ENCODE results near the gene KRTAP10-2. TPM values are rescaled to one million over a fixed set of nuclear protein-coding genes. Genes with fewer than 3 reads are reported as not detected.

The KRTAP10-2 gene
- total RNA-seq, 1 experiment from 2014 or later, result not detected

DNA sequence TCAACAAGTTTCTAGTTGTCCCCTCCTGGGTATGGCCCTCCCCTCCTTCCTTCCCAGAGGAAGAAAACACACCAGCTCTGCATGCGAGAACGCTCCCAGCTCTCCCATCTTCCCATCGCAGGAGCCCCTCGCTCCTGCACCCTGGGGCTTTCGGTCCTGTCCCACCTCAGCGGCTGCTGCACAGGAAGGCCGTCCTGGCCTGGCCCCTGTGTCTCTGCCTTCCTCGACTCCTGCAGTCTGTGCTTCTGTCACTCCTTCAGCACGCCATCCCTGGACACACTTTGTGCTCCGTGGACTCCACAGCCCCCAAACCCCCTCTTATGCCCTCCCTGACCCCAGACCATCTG is 34.5 kb downstream of the KRTAP10-2 start (continued):
- TF ChIP-seq, protein P1, sequence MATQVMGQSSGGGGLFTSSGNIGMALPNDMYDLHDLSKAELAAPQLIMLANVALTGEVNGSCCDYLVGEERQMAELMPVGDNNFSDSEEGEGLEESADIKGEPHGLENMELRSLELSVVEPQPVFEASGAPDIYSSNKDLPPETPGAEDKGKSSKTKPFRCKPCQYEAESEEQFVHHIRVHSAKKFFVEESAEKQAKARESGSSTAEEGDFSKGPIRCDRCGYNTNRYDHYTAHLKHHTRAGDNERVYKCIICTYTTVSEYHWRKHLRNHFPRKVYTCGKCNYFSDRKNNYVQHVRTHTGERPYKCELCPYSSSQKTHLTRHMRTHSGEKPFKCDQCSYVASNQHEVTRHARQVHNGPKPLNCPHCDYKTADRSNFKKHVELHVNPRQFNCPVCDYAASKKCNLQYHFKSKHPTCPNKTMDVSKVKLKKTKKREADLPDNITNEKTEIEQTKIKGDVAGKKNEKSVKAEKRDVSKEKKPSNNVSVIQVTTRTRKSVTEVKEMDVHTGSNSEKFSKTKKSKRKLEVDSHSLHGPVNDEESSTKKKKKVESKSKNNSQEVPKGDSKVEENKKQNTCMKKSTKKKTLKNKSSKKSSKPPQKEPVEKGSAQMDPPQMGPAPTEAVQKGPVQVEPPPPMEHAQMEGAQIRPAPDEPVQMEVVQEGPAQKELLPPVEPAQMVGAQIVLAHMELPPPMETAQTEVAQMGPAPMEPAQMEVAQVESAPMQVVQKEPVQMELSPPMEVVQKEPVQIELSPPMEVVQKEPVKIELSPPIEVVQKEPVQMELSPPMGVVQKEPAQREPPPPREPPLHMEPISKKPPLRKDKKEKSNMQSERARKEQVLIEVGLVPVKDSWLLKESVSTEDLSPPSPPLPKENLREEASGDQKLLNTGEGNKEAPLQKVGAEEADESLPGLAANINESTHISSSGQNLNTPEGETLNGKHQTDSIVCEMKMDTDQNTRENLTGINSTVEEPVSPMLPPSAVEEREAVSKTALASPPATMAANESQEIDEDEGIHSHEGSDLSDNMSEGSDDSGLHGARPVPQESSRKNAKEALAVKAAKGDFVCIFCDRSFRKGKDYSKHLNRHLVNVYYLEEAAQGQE (IDR thresholded peaks at IDR 0.05; ENCODE audit: low read depth), result no peak
- TF ChIP-seq TCF7L2 (IDR thresholded peaks at IDR 0.05; ENCODE audit: borderline replicate concordance, extremely low read depth, insufficient read depth, insufficient read length) (no peak), ELF1 (IDR thresholded peaks at IDR 0.05; ENCODE audit: borderline replicate concordance, low read depth) (no peak)
- TF ChIP-seq, protein P2, sequence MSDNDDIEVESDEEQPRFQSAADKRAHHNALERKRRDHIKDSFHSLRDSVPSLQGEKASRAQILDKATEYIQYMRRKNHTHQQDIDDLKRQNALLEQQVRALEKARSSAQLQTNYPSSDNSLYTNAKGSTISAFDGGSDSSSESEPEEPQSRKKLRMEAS (IDR thresholded peaks at IDR 0.05), result no peak
- TF ChIP-seq, protein P3, sequence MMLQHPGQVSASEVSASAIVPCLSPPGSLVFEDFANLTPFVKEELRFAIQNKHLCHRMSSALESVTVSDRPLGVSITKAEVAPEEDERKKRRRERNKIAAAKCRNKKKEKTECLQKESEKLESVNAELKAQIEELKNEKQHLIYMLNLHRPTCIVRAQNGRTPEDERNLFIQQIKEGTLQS (IDR thresholded peaks at IDR 0.05), result no peak

DNA sequence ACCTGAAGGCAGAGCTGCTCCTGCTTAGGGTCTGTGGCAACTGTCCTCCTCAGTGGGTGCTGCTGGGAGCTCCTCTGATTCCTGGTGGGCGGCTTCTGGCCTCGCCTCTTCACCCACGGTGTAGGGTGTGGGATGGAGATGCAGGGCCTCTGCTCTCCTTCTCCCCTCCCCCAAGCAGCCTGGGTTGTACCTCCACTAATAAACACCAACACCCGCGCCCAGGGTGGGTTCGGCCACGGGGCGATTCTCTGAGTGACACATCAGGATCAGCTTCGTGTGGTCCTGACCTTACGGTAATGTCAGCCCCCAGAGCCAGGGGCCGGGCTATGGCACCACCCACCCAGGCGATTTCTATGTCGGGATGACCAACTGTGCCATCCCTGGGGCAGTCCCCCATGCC is 35.0 kb downstream of the KRTAP10-2 start:
- no peaks in the 10 kb centered on the region for H4K20me1 ChIP-seq (ENCODE audit: insufficient read depth)
- H3K27ac ChIP-seq (ENCODE audit: low read depth, low read length), result no peak overlapping the region
- H3K4me2 ChIP-seq (ENCODE audit: low read length), result peak overlapping the region; percentile 78
- ATAC-seq, result no peak
- DNase-seq (ENCODE audit: low read depth, low spot score), result no peak
- H3K9me3 ChIP-seq (ENCODE audit: control insufficient read depth in 1 of 2, insufficient read depth in 1 of 2, low read depth in 1 of 2, low read length in 2 of 2), result no peaks in the 10 kb centered on the region
- H3K4me3 ChIP-seq (replicated peaks in 1 of 2; ENCODE audit: low read depth in 1 of 2, low read length in 2 of 2), result peak overlapping the region in 1 of 2 experiments; percentile 65; a peak in 1 of 4 replicates
- 0 out of 2 replicates have a peak overlapping the region, but pooled peaks have one; percentile 21 for H3K9ac ChIP-seq (ENCODE audit: low read length)
- POLR2A ChIA-PET, result no interaction called here
- peaks cover 12% of the 10 kb centered on the region; the same call in 1 of the 2 replicates for H3K79me2 ChIP-seq (ENCODE audit: insufficient read depth, low read length)
- H3K4me1 ChIP-seq (ENCODE audit: control insufficient read depth in 1 of 2, insufficient read depth in 2 of 2, low read length in 2 of 2), result peaks cover 3 to 13% of the 10 kb centered on the region in 2 experiments; a peak in 2 of 4 replicates
- H3K9me2 ChIP-seq (ENCODE audit: insufficient read depth), result no peaks in the 10 kb centered on the region
- intact Hi-C loops (cut with micrococcal nuclease), result loop anchor here (10.0 kb wide), 1 partner anchor 618 kb away; no protein-coding TSS in a partner anchor
- CTCF ChIA-PET, result interaction anchor here (2.9 kb wide), 1 partner anchor 277 kb away, joined by 11 read pairs; no protein-coding TSS in a partner anchor
- H2AFZ ChIP-seq (ENCODE audit: low read depth, low read length, poor library complexity, severe bottlenecking), result no peak overlapping the region
- RAD21 ChIA-PET (ENCODE audit: low non-redundant PET in 1 of 2, low total read pairs in 2 of 2, uncharacterized antibody in 2 of 2, unreplicated experiment in 2 of 2), result no interaction called here
- no TSS peak for BruUV-seq (replicated peaks)
- no peak for TF ChIP-seq CEBPB (IDR thresholded peaks at IDR 0.05; ENCODE audit: low read depth)
- TF ChIP-seq SP1 (IDR thresholded peaks at IDR 0.05; ENCODE audit: low read depth), result no peak
- TF ChIP-seq CBX3 (IDR thresholded peaks at IDR 0.05; ENCODE audit: low read depth), result no peak
- no peaks in the 10 kb centered on the region for H3K27me3 ChIP-seq (ENCODE audit: insufficient read depth, low read length)
- no peaks in the 10 kb centered on the region for H3K36me3 ChIP-seq (ENCODE audit: control insufficient read depth in 1 of 2, insufficient read depth in 2 of 2, low read length in 2 of 2)

All from HCT116 (cell line).